ENCODE data around the gene FRS2.

Gene FRS2

GRCh38 chr12:69481133-69481532 lies 10.9 kb downstream of the FRS2 start:
- no peaks in the 10 kb centered on the region for H3K27me3 ChIP-seq (replicated peaks)
- in situ Hi-C loops (cut with HindIII; ENCODE audit: low pct_ligation_motif_present, low sequenced_read_pairs), result no loop called here
- DNase-seq, result no peak

GRCh38 chr12:69483700-69484099 lies 13.5 kb downstream of the FRS2 start:
- in situ Hi-C loops (cut with HindIII; ENCODE audit: low pct_ligation_motif_present, low sequenced_read_pairs), result no loop called here
- no peaks in the 10 kb centered on the region for H3K36me3 ChIP-seq (replicated peaks)
- no peak for TF ChIP-seq CTCF (IDR thresholded peaks at IDR 0.05; ENCODE audit: low read depth, low read length, missing control alignments)
- no peak overlapping the region for H3K27ac ChIP-seq
- H3K4me3 ChIP-seq (ENCODE audit: low read depth, low read length), result no peak overlapping the region
- no peaks in the 10 kb centered on the region for H3K27me3 ChIP-seq (replicated peaks)
- DNase-seq, result no peak

More at GRCh38 chr12:69481133-69481532, 10.9 kb downstream of the FRS2 start:
- no peaks in the 10 kb centered on the region for H3K36me3 ChIP-seq (replicated peaks)
- no peak overlapping the region for H3K27ac ChIP-seq
- no peak overlapping the region for H3K4me3 ChIP-seq (ENCODE audit: low read depth, low read length)
- TF ChIP-seq CTCF (IDR thresholded peaks at IDR 0.05; ENCODE audit: low read depth, low read length, missing control alignments), result no peak

GRCh38 chr12:69484428-69484827 lies 14.2 kb downstream of the FRS2 start:
- no peak for TF ChIP-seq CTCF (IDR thresholded peaks at IDR 0.05; ENCODE audit: low read depth, low read length, missing control alignments)
- in situ Hi-C loops (cut with HindIII; ENCODE audit: low pct_ligation_motif_present, low sequenced_read_pairs), result no loop called here
- no peak for DNase-seq
- no peak overlapping the region for H3K4me3 ChIP-seq (ENCODE audit: low read depth, low read length)
- no peaks in the 10 kb centered on the region for H3K27me3 ChIP-seq (replicated peaks)
- no peaks in the 10 kb centered on the region for H3K36me3 ChIP-seq (replicated peaks)
- no peak overlapping the region for H3K27ac ChIP-seq

GRCh38 chr12:69490920-69491643 lies 20.9 kb downstream of the FRS2 start:
- DNase-seq, result no peak
- in situ Hi-C loops (cut with HindIII; ENCODE audit: low pct_ligation_motif_present, low sequenced_read_pairs), result no loop called here
- no peak for TF ChIP-seq CTCF (IDR thresholded peaks at IDR 0.05; ENCODE audit: low read depth, low read length, missing control alignments)
- Histone ChIP-seq H3K27ac (no peak overlapping the region), H3K27me3 (replicated peaks) (no peaks in the 10 kb centered on the region), H3K4me3 (ENCODE audit: low read depth, low read length) (no peak overlapping the region), H3K36me3 (replicated peaks) (no peaks in the 10 kb centered on the region)

GRCh38 chr12:69492739-69493138 lies 22.6 kb downstream of the FRS2 start:
- H3K4me3 ChIP-seq (ENCODE audit: low read depth, low read length), result no peak overlapping the region
- TF ChIP-seq CTCF (IDR thresholded peaks at IDR 0.05; ENCODE audit: low read depth, low read length, missing control alignments), result no peak
- H3K27ac ChIP-seq, result no peak overlapping the region
- no peak for DNase-seq
- in situ Hi-C loops (cut with HindIII; ENCODE audit: low pct_ligation_motif_present, low sequenced_read_pairs), result no loop called here
- H3K27me3 ChIP-seq (replicated peaks), result no peaks in the 10 kb centered on the region
- H3K36me3 ChIP-seq (replicated peaks), result no peaks in the 10 kb centered on the region

- Histone ChIP-seq H3K27me3 (replicated peaks) (no peaks in the 10 kb centered on the region), H3K27ac (no peak overlapping the region), H3K36me3 (replicated peaks) (no peaks in the 10 kb centered on the region), H3K4me3 (ENCODE audit: low read depth, low read length) (no peak overlapping the region)
- in situ Hi-C loops (cut with HindIII; ENCODE audit: low pct_ligation_motif_present, low sequenced_read_pairs), result no loop called here
- TF ChIP-seq CTCF (IDR thresholded peaks at IDR 0.05; ENCODE audit: low read depth, low read length, missing control alignments), result no peak
- no peak for DNase-seq
Measured at GRCh38 chr12:69495071-69495470, 24.9 kb downstream of the FRS2 start.
